ENCODE data around the gene ARMC6. TPM values are rescaled to one million over a fixed set of nuclear protein-coding genes. Genes with fewer than 3 reads are reported as not detected.

Gene ARMC6
- total RNA-seq, 2 donors from 2014 or later = 12.9 to 16.9 TPM

GRCh38 chr19:19051478-19052213 is 18.2 kb downstream of the ARMC6 start:
- DNase-seq (no peak), ATAC-seq (no peak)
- intact Hi-C loops (cut with DNase I) = loop anchor here in 1 of 2 donors (2.0 kb wide), 1 partner anchor 87 kb away; the partner anchor contains the start of gene TMEM161A

GRCh38 chr19:19052921-19053320 is 19.5 kb downstream of the ARMC6 start:
- ATAC-seq (no peak), DNase-seq (no peak)
- intact Hi-C loops (cut with DNase I) = loop anchor here in 1 of 2 donors (2.0 kb wide), 1 partner anchor 86 kb away; the partner anchor contains the start of gene TMEM161A

GRCh38 chr19:19053508-19054314 is 20.3 kb downstream of the ARMC6 start:
- intact Hi-C loops (cut with DNase I) = loop anchor here in 1 of 2 donors (2.0 kb wide), 1 partner anchor 85 kb away; the partner anchor contains the start of gene TMEM161A
- DNase-seq (peak; percentile 73), ATAC-seq (peak; percentile 52 to 72)

GRCh38 chr19:19054315-19054938 is 21.0 kb downstream of the ARMC6 start:
- DNase-seq = no peak
- ATAC-seq = no peak
- intact Hi-C loops (cut with DNase I) = no loop called here

GRCh38 chr19:19054939-19055440 is 21.6 kb downstream of the ARMC6 start:
- no peak for DNase-seq
- intact Hi-C loops (cut with DNase I) = loop anchor here in 1 of 2 donors (5.0 kb wide), 1 partner anchor 87 kb away; no protein-coding TSS in a partner anchor
- ATAC-seq = no peak

GRCh38 chr19:19055701-19056100 is 22.3 kb downstream of the ARMC6 start:
- DNase-seq = no peak
- intact Hi-C loops (cut with DNase I) = loop anchor here in 1 of 2 donors (5.0 kb wide), 1 partner anchor 87 kb away; no protein-coding TSS in a partner anchor

GRCh38 chr19:19056636-19057275 is 23.4 kb downstream of the ARMC6 start:
- intact Hi-C loops (cut with DNase I) = loop anchor here in 1 of 2 donors (5.0 kb wide), 1 partner anchor 86 kb away; no protein-coding TSS in a partner anchor
- ATAC-seq (no peak), DNase-seq (no peak)

More at GRCh38 chr19:19055701-19056100, 22.3 kb downstream of the ARMC6 start:
- ATAC-seq = no peak

- DNase-seq (no peak), ATAC-seq (no peak)
- intact Hi-C loops (cut with DNase I) = loop anchor here in 1 of 2 donors (5.0 kb wide), 1 partner anchor 85 kb away; no protein-coding TSS in a partner anchor
Measured at GRCh38 chr19:19057317-19057716, 23.9 kb downstream of the ARMC6 start.

- ATAC-seq (no peak), DNase-seq (no peak)
- intact Hi-C loops (cut with DNase I) = loop anchor here in 1 of 2 donors (5.0 kb wide), 1 partner anchor 85 kb away; no protein-coding TSS in a partner anchor
Measured at GRCh38 chr19:19057720-19058119, 24.3 kb downstream of the ARMC6 start.

- no peak for DNase-seq
- intact Hi-C loops (cut with DNase I) = loop anchor here in 1 of 2 donors (5.0 kb wide), 1 partner anchor 83 kb away; no protein-coding TSS in a partner anchor
- ATAC-seq = no peak
Measured at GRCh38 chr19:19059018-19059836, 25.8 kb downstream of the ARMC6 start.

GRCh38 chr19:19059837-19060611 is 26.6 kb downstream of the ARMC6 start:
- ATAC-seq = no peak
- intact Hi-C loops (cut with DNase I) = loop anchor here in 1 of 2 donors (5.0 kb wide), 1 partner anchor 82 kb away; no protein-coding TSS in a partner anchor
- DNase-seq = no peak

- DNase-seq (peak; percentile 38), ATAC-seq (no peak)
- intact Hi-C loops (cut with DNase I) = no loop called here
Measured at GRCh38 chr19:19061506-19061905, 28.1 kb downstream of the ARMC6 start.

- ATAC-seq = peak in 1 of 2 donors; percentile 1
- intact Hi-C loops (cut with DNase I) = no loop called here
- DNase-seq = no peak
Measured at GRCh38 chr19:19062454-19063182, 29.2 kb downstream of the ARMC6 start.

- DNase-seq (peak; percentile 99), ATAC-seq (peak; percentile 96 to 97)
- intact Hi-C loops (cut with DNase I) = no loop called here
Measured at GRCh38 chr19:19063183-19064097, 30.0 kb downstream of the ARMC6 start, which contains the start of gene SLC25A42. TSS of gene SLC25A42 (plus strand) at chr19:19063994. CDS start at chr19:19096125, 32,131 bp downstream.

All from left cardiac atrium (tissue), 4 donors.